ENCODE measurements around the gene ADAMTS2. TPM values are rescaled to one million over a fixed set of nuclear protein-coding genes. Genes with fewer than 3 reads are reported as not detected.

Gene ADAMTS2
- total RNA-seq, 1 experiment from 2014 or later = 3.9 TPM

DNA sequence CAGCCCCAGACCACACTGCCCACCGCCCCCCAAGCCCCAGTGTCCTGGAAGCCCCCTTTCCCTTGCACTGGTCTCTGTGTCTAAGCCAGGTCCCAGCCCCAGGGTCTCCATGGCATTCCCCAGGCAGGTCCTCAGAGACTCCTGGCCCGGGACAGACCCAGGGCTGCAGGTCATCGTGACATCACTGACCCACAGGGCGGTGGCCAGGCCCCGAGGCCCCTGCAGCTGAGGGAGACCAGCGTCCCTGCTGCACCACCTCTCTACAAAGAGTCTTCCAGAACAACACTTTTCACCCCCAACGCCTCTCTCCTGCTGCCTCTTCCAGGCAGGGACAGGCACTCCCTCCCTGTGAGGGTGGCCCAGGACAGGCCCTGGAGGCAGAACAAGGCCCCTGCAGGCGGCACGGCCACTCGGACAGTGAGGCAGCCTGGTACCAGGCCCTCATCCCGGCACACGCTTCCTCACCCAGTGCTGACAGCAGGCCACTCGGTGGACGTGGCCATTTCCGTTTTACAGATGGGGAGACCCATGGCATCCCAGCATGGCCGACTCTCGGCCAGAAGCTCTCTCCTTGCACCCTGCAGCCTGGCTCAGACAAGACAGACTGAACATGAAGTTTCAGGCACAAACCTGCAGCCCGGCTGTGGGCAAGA lies 136.4 kb downstream of the ADAMTS2 start:
- Histone ChIP-seq H2AFZ (ENCODE audit: low read depth, low read length, poor library complexity, severe bottlenecking) (no peak overlapping the region), H3K36me3 (ENCODE audit: control insufficient read depth in 1 of 2, insufficient read depth in 2 of 2, low read length in 2 of 2) (no peaks in the 10 kb centered on the region), H3K79me2 (ENCODE audit: insufficient read depth, low read length) (no peaks in the 10 kb centered on the region), H3K9me3 (ENCODE audit: control insufficient read depth in 1 of 2, insufficient read depth in 1 of 2, low read depth in 1 of 2, low read length in 2 of 2) (no peaks in the 10 kb centered on the region), H3K9ac (ENCODE audit: low read length) (no peak overlapping the region), H4K20me1 (ENCODE audit: insufficient read depth) (no peaks in the 10 kb centered on the region), H3K9me2 (ENCODE audit: insufficient read depth) (no peaks in the 10 kb centered on the region), H3K4me3 (replicated peaks in 1 of 2; ENCODE audit: low read depth in 1 of 2, low read length in 2 of 2) (no peak overlapping the region), H3K4me2 (ENCODE audit: low read length) (no peak overlapping the region), H3K4me1 (ENCODE audit: control insufficient read depth in 1 of 2, insufficient read depth in 2 of 2, low read length in 2 of 2) (peaks cover 0 to 6% of the 10 kb centered on the region in 2 experiments; a peak in 1 of 4 replicates), H3K27ac (ENCODE audit: low read depth, low read length) (no peak overlapping the region), H3K27me3 (ENCODE audit: insufficient read depth, low read length) (no peaks in the 10 kb centered on the region)
- ChIA-PET RAD21 (ENCODE audit: low non-redundant PET in 1 of 2, low total read pairs in 2 of 2, uncharacterized antibody in 2 of 2, unreplicated experiment in 2 of 2) (no interaction called here), CTCF (no interaction called here), POLR2A (no interaction called here)
- BruUV-seq (replicated peaks) = no TSS peak
- DNase-seq (ENCODE audit: low read depth, low spot score) (no peak), ATAC-seq (peak; percentile 30; the same call in 1 of the 2 replicates)
- intact Hi-C loops (cut with micrococcal nuclease) = no loop called here
- TF ChIP-seq ZNF274 (IDR thresholded peaks at IDR 0.05; ENCODE audit: low read depth, low read length) = no peak

DNA sequence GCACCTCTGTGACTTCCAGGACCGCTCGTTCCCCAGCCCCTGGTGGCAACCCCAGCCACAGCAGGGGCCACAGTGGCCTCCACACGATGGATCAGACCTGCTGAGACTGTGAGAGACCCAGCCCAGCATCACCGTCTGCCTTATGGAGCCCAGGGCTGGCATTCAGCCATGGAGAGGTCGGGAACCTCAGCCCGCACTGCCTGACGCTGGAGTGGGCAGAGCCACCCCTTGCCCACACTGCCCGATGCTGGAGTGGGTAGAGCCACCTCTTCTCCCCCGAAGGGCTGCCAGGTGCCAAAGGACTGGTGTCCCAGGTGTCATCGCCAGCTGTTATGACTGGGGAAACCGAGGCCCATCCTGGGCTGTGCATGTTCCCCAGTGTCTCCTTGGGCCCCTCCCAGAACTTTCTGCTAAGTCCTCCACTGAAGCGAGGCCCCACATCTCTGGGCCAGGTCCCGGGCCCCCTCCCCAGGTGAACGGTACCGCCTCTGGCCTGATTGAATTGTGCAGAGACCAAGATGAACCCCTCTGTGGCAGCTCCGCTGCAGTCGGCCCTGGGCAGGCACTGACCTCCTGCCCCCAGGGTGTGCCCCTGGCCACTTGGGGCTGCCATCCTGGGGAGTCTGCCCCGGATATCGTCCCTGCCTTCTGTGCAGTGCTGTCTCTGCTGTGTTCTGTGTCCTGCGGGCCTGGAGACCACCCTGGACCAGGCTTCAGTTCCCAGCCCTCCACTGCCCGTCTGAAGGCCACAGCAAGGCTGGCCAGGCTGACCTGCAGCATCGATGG lies 137.1 kb downstream of the ADAMTS2 start:
- Histone ChIP-seq H2AFZ (ENCODE audit: low read depth, low read length, poor library complexity, severe bottlenecking) (no peak overlapping the region), H3K27me3 (ENCODE audit: insufficient read depth, low read length) (no peaks in the 10 kb centered on the region), H3K9me3 (ENCODE audit: control insufficient read depth in 1 of 2, insufficient read depth in 1 of 2, low read depth in 1 of 2, low read length in 2 of 2) (no peaks in the 10 kb centered on the region), H3K4me2 (ENCODE audit: low read length) (no peak overlapping the region), H3K9ac (ENCODE audit: low read length) (no peak overlapping the region), H3K36me3 (ENCODE audit: control insufficient read depth in 1 of 2, insufficient read depth in 2 of 2, low read length in 2 of 2) (no peaks in the 10 kb centered on the region), H3K9me2 (ENCODE audit: insufficient read depth) (no peaks in the 10 kb centered on the region), H3K4me3 (replicated peaks in 1 of 2; ENCODE audit: low read depth in 1 of 2, low read length in 2 of 2) (no peak overlapping the region), H4K20me1 (ENCODE audit: insufficient read depth) (no peaks in the 10 kb centered on the region), H3K4me1 (ENCODE audit: control insufficient read depth in 1 of 2, insufficient read depth in 2 of 2, low read length in 2 of 2) (peaks cover 0 to 6% of the 10 kb centered on the region in 2 experiments; a peak in 1 of 4 replicates), H3K27ac (ENCODE audit: low read depth, low read length) (no peak overlapping the region), H3K79me2 (ENCODE audit: insufficient read depth, low read length) (no peaks in the 10 kb centered on the region)
- ATAC-seq (no peak), DNase-seq (ENCODE audit: low read depth, low spot score) (no peak)
- no TSS peak for BruUV-seq (replicated peaks)
- POLR2A ChIA-PET = no interaction called here
- CTCF ChIA-PET = no interaction called here
- intact Hi-C loops (cut with micrococcal nuclease) = no loop called here
- RAD21 ChIA-PET (ENCODE audit: low non-redundant PET in 1 of 2, low total read pairs in 2 of 2, uncharacterized antibody in 2 of 2, unreplicated experiment in 2 of 2) = no interaction called here
- no peak for TF ChIP-seq ZFX (IDR thresholded peaks at IDR 0.05)
- TF ChIP-seq, protein P1, sequence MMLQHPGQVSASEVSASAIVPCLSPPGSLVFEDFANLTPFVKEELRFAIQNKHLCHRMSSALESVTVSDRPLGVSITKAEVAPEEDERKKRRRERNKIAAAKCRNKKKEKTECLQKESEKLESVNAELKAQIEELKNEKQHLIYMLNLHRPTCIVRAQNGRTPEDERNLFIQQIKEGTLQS (IDR thresholded peaks at IDR 0.05) = no peak
- TF ChIP-seq RAD21 (IDR thresholded peaks at IDR 0.05; ENCODE audit: low read depth) = no peak
- no peak for TF ChIP-seq ZBTB33 (IDR thresholded peaks at IDR 0.05; ENCODE audit: extremely low read depth, insufficient replicate concordance, low read length)
- no peak for TF ChIP-seq ELF1 (IDR thresholded peaks at IDR 0.05; ENCODE audit: borderline replicate concordance, low read depth)
- TF ChIP-seq, protein P2, sequence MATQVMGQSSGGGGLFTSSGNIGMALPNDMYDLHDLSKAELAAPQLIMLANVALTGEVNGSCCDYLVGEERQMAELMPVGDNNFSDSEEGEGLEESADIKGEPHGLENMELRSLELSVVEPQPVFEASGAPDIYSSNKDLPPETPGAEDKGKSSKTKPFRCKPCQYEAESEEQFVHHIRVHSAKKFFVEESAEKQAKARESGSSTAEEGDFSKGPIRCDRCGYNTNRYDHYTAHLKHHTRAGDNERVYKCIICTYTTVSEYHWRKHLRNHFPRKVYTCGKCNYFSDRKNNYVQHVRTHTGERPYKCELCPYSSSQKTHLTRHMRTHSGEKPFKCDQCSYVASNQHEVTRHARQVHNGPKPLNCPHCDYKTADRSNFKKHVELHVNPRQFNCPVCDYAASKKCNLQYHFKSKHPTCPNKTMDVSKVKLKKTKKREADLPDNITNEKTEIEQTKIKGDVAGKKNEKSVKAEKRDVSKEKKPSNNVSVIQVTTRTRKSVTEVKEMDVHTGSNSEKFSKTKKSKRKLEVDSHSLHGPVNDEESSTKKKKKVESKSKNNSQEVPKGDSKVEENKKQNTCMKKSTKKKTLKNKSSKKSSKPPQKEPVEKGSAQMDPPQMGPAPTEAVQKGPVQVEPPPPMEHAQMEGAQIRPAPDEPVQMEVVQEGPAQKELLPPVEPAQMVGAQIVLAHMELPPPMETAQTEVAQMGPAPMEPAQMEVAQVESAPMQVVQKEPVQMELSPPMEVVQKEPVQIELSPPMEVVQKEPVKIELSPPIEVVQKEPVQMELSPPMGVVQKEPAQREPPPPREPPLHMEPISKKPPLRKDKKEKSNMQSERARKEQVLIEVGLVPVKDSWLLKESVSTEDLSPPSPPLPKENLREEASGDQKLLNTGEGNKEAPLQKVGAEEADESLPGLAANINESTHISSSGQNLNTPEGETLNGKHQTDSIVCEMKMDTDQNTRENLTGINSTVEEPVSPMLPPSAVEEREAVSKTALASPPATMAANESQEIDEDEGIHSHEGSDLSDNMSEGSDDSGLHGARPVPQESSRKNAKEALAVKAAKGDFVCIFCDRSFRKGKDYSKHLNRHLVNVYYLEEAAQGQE (IDR thresholded peaks at IDR 0.05; ENCODE audit: low read depth) = no peak
- no peak for TF ChIP-seq FOSL1 (IDR thresholded peaks at IDR 0.05; ENCODE audit: low read depth)
- TF ChIP-seq, protein P3, sequence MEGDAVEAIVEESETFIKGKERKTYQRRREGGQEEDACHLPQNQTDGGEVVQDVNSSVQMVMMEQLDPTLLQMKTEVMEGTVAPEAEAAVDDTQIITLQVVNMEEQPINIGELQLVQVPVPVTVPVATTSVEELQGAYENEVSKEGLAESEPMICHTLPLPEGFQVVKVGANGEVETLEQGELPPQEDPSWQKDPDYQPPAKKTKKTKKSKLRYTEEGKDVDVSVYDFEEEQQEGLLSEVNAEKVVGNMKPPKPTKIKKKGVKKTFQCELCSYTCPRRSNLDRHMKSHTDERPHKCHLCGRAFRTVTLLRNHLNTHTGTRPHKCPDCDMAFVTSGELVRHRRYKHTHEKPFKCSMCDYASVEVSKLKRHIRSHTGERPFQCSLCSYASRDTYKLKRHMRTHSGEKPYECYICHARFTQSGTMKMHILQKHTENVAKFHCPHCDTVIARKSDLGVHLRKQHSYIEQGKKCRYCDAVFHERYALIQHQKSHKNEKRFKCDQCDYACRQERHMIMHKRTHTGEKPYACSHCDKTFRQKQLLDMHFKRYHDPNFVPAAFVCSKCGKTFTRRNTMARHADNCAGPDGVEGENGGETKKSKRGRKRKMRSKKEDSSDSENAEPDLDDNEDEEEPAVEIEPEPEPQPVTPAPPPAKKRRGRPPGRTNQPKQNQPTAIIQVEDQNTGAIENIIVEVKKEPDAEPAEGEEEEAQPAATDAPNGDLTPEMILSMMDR (IDR thresholded peaks at IDR 0.05 in 2 of 3, conservative IDR thresholded peaks at IDR 0.05 in 1 of 3; ENCODE audit: borderline replicate concordance in 1 of 3, insufficient read depth in 1 of 3, low read depth in 2 of 3, low read length in 2 of 3) = no peak
- TF ChIP-seq ZNF274 (IDR thresholded peaks at IDR 0.05; ENCODE audit: low read depth, low read length) = no peak

Data from HCT116 (cell line).